ENCODE results near the gene SLC9A9. TPM values are rescaled to one million over a fixed set of nuclear protein-coding genes. Genes with fewer than 3 reads are reported as not detected.

Gene SLC9A9
- total RNA-seq, 2 donors from 2014 or later: 23.6 to 31.0 TPM

GRCh38 chr3:143548393-143548792, 299.9 kb downstream of the SLC9A9 start:
- intact Hi-C loops (cut with DNase I): no loop called here
- WGBS: 97% methylated on average over 3 of the region's 3 CpGs

GRCh38 chr3:143538577-143538981, 309.7 kb downstream of the SLC9A9 start:
- TF ChIP-seq CTCF (IDR thresholded peaks at IDR 0.05) (no peak), POLR2AphosphoS5 (IDR thresholded peaks at IDR 0.05) (no peak), POLR2A (IDR thresholded peaks at IDR 0.05) (no peak)
- Histone ChIP-seq H3K36me3 (no peaks in the 10 kb centered on the region), H3K9me3 (no peaks in the 10 kb centered on the region), H3K4me3 (no peak overlapping the region), H3K4me1 (replicated peaks) (no peaks in the 10 kb centered on the region), H3K27ac (no peak overlapping the region), H3K27me3 (replicated peaks; ENCODE audit: insufficient read depth) (no peaks in the 10 kb centered on the region)
- WGBS: 20% methylated on average over 2 of the region's 2 CpGs
- DNase-seq (ENCODE audit: low spot score): no peak
- intact Hi-C loops (cut with DNase I): no loop called here

More at GRCh38 chr3:143548393-143548792, 299.9 kb downstream of the SLC9A9 start:
- DNase-seq (ENCODE audit: low spot score): no peak
- H3K4me1 ChIP-seq (replicated peaks): no peaks in the 10 kb centered on the region
- TF ChIP-seq CTCF (IDR thresholded peaks at IDR 0.05): no peak
- no peak for TF ChIP-seq POLR2A (IDR thresholded peaks at IDR 0.05)
- no peak for TF ChIP-seq POLR2AphosphoS5 (IDR thresholded peaks at IDR 0.05)
- no peak overlapping the region for H3K4me3 ChIP-seq
- no peak overlapping the region for H3K27ac ChIP-seq
- H3K27me3 ChIP-seq (replicated peaks; ENCODE audit: insufficient read depth): no peaks in the 10 kb centered on the region
- no peaks in the 10 kb centered on the region for H3K9me3 ChIP-seq
- no peaks in the 10 kb centered on the region for H3K36me3 ChIP-seq

- no peak for TF ChIP-seq POLR2A (IDR thresholded peaks at IDR 0.05)
- TF ChIP-seq POLR2AphosphoS5 (IDR thresholded peaks at IDR 0.05): no peak
- TF ChIP-seq CTCF (IDR thresholded peaks at IDR 0.05): no peak
- no peak overlapping the region for H3K27ac ChIP-seq
- 61% methylated on average over 1 of the region's 1 CpG for WGBS
- H3K4me3 ChIP-seq: no peak overlapping the region
- intact Hi-C loops (cut with DNase I): no loop called here
- no peaks in the 10 kb centered on the region for H3K36me3 ChIP-seq
- H3K9me3 ChIP-seq: no peaks in the 10 kb centered on the region
- no peaks in the 10 kb centered on the region for H3K4me1 ChIP-seq (replicated peaks)
- DNase-seq (ENCODE audit: low spot score): no peak
- H3K27me3 ChIP-seq (replicated peaks; ENCODE audit: insufficient read depth): no peaks in the 10 kb centered on the region
Measured at GRCh38 chr3:143538061-143538460, 310.2 kb downstream of the SLC9A9 start.

GRCh38 chr3:143536817-143537535, 311.3 kb downstream of the SLC9A9 start:
- 29% methylated on average over 3 of the region's 3 CpGs for WGBS
- no peak overlapping the region for H3K27ac ChIP-seq

More at GRCh38 chr3:143536817-143537535, 311.3 kb downstream of the SLC9A9 start:
- no peak for TF ChIP-seq CTCF (IDR thresholded peaks at IDR 0.05)
- TF ChIP-seq POLR2AphosphoS5 (IDR thresholded peaks at IDR 0.05): no peak
- no peak for TF ChIP-seq POLR2A (IDR thresholded peaks at IDR 0.05)
- H3K36me3 ChIP-seq: no peaks in the 10 kb centered on the region
- H3K27me3 ChIP-seq (replicated peaks; ENCODE audit: insufficient read depth): no peaks in the 10 kb centered on the region
- no peaks in the 10 kb centered on the region for H3K4me1 ChIP-seq (replicated peaks)
- intact Hi-C loops (cut with DNase I): no loop called here
- H3K4me3 ChIP-seq: no peak overlapping the region
- no peaks in the 10 kb centered on the region for H3K9me3 ChIP-seq
- DNase-seq (ENCODE audit: low spot score): peak; percentile 29

Data from prostate gland (tissue), 2 donors.